Measurements from ENCODE around the gene EPHA4.

EPHA4 gene

DNA sequence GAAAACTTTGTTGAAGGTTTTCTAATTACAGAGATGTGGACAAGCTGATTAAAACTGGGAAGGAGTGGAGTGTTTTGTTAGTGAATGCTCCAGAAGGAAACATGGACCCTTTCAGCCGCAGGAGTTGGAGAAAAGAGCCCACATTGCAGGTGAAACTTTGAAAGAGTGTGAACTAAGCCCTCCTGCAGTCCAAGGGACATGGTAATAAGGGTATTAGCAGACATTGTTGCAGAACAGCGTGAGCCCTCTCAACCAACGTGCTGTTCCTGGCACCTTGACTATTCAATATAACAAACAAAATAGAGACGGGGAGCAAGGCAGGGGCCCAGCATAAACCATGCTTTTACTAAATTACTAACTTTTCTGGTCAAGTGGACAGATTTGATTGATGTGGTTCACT is 122.7 kb downstream of the EPHA4 start:
- intact Hi-C loops (cut with DNase I), result no loop called here
- DNase-seq, result no peak

DNA sequence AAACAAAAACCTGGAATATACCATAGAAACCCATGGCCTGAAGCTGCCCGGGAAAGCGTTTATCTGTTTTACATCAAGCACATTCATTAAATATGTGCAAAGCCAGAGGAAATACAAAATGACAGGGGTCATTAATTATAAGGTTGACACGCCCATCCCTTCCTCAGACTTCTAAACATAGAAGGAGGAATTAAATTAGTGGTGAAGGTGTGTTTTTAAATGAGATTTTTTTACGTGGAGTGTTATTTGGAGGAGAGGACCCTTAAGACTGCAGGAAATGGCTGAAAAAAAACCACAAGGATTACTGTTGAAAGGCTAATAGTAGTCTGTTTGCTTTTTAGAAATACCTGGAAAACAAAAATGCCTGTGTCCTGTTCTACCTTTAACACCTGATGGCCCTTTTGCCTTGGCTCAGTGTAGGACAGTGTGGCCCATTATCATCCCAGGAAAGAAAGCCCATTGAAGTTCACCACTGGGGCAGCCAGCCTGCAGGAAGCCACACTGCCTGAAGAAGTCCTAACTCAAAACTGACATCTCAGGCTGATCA is 123.2 kb downstream of the EPHA4 start:
- intact Hi-C loops (cut with DNase I), result no loop called here

DNA sequence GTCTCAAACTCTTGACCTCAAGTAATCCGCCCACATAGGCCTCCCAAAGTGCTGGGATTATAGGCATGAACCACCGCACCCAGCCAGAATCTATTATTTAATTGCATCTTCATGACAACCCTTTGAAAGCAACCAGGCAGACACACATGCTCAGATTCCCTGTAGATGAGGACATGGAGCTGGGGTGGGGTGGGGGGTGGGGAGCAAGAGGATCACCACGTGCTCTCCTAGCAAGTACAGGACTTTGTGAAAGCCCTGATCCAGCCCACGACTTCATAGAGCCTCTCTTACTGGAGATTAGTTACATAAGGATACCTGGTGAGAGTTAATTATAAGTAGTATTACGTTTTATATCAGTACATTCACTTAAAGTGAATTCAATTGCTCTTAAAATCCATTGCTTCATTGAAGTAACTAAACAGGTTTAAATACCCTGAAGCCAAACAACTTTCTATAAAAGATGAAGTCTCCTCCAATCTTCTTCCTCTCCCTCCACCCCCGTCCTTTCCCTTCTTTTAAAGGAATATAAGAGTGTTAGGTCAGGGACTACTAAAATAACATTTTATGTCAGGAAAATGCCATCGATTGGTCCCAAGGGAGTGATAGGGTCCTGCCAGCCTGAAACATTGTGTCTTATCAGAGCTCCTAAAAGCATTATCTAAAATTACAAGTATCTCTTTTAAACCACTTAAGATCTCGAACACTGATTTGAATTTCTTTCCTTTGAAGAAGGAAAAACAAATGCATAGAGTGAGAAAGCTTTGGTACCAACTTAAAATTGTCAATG is 123.9 kb downstream of the EPHA4 start:
- intact Hi-C loops (cut with DNase I), result no loop called here
- DNase-seq, result no peak

More for the DNA sequence above, 123.2 kb downstream of the EPHA4 start:
- DNase-seq, result no peak

DNA sequence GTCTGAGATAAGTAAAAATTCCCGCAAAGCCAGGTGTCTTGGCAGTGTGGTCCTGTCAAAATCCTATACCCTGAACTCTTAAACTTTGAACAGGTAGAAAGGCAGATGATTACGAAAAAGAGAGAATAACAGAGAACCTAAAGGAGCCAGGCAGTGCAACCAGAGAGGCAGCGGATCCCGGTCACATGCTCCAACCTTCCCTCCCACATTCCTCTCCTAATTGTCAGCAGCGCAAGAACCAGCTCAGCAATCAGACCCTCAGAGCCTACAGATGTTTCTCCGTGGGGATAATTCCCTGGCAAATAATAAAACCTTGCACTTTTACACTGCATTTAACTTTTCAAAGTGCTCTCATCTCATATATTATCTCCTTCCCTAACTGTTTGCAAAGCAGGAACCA is 124.8 kb downstream of the EPHA4 start:
- intact Hi-C loops (cut with DNase I), result no loop called here
- DNase-seq, result no peak

DNA sequence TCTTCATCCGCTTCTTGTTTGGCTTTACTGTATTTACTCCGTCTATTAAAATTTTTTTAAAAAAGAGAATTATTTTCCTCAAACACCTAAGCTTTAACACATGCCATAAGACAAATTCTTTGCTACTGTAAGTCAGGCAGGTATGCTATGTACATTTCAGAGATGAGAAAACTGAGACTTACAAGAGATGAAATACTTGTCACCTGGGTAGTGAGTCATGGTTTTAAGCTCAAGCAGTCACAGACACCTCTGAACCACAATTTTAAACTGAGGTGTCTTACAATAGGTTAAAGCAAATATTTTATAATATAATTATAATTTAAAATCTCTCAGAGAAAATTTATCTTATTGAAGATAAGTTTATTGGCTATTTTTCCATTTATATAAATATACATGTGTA is 126.0 kb downstream of the EPHA4 start:
- intact Hi-C loops (cut with DNase I), result no loop called here
- no peak for DNase-seq

DNA sequence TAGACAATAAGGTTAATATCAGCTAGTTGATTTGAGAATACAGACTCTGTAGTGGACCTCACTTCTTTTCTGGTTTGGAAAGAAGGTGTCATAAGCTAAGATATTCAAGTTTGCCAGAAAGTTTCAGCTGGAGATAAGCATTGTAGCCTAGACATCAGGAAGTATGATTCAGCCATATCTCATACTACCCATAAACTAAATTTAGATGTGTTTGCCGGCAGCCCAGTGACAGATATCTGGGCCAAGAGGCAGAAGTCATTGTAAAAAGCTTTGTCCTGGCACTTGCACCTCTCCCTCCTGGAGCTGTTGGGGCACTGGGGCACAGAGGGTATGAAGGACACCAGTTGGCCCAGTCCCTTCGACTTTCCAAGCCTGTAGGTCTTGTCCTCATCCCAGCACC is 128.0 kb downstream of the EPHA4 start:
- no peak for DNase-seq
- intact Hi-C loops (cut with DNase I), result no loop called here

DNA sequence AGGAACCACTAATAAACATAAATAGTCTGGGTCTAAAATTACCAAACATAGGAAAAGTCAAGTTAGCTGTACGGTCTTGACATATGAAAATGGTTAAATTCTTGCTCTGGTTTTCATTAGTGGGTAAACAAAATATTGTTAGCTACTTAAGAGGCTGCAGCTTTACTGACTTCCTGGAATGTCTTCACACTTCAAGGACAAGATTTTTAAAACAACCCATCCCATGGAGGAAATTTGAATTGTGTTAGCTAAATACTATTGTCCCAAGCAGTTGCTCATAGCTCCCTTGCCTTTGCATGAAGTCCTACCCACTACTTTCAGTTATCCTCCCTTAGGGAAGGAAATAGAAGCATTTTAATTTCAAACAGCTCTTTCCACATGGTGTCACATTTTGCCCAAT is 128.5 kb downstream of the EPHA4 start:
- intact Hi-C loops (cut with DNase I), result no loop called here
- DNase-seq, result no peak

DNA sequence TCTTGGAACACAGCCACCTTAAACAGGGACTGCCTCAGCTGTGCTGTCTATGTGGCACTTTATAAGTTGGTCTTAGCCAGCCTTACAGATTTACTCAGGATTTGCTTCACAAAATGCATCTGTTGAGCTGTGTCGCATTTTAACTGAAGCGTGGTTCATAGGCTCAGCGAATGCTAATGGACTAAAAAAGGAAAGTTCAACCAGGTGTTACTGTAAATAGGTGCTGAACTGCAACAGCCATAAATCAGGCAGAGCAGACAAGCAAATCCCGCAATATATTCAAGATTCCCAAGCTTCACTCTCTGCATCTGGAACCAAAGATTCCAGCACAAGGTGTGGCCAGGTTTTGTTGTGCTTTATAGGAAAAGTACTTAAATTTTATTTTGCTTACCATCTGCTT is 130.0 kb downstream of the EPHA4 start:
- intact Hi-C loops (cut with DNase I), result no loop called here
- no peak for DNase-seq

DNA sequence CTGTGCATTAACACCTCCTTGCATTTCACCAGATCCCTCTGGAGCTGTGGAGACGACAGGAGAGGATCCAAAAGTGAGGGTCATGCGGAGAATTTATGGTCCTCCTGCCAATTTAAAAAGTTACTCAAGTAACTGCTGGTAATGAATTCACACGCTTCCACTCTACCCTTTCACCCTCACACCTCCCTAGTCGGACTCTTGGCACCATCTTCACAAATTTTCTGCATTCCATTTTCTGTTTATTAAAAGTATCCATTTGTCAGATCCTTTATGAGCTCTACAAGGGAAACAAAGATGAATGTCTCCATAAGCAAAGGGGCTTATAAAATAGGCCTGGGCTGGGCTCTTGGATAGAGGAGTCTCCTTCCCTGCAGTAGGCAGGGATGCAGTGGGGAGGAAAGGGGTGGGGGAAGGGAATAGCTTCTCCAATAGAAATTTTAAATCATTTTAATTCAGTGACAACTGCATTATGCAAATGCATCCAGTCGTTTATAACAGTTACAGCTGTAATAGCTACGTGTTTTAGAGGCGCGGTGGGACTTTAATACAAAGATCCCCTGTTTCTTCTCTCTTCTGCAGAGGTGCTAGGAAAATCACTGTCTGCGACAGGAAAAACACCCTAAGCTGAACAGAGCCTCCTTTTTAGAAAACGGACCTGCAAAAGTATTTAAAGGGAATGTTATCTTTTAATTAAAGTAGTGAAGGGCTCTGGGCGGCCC is 132.2 kb downstream of the EPHA4 start:
- no peak for DNase-seq
- intact Hi-C loops (cut with DNase I), result no loop called here

DNA sequence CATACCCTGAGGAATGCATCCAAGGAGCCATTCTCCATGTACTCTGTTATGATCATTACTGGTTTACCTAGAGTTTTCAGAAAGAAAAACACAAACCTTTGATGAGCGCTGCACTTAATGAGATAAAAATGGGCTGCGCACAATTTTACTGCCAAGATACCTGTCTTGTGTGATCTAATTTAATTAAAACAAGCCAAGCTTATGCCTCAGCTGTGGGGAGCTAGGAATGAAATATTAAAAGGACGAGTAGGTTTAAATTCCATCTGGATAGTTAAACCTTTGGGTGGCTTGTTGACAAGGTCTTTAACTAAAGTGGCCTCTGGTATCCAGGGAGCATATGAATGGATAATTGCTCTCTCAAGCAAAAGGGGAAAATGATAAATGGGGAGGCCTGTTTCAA is 135.0 kb downstream of the EPHA4 start:
- no peak for DNase-seq

DNA sequence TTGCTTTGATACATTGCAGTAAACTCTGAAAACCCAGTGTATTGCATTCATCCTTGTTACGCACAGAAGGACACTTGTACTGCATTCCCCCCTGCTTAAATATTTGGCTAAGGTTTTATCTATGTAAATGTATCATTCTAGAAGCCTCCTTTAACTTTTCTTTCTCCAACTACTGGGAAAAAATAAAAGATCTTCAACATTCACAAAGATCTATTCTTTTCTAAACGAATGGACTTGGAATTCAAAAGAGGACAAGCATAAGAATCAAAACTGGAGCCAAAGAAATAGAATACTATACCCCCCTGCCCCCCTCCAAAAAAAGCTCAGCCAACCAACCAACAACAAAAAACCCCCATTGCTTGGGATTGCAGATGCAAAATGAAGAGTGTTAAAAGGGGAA is 136.9 kb downstream of the EPHA4 start:
- intact Hi-C loops (cut with DNase I), result no loop called here
- DNase-seq, result no peak

More for the DNA sequence above, 135.0 kb downstream of the EPHA4 start:
- intact Hi-C loops (cut with DNase I), result no loop called here

DNA sequence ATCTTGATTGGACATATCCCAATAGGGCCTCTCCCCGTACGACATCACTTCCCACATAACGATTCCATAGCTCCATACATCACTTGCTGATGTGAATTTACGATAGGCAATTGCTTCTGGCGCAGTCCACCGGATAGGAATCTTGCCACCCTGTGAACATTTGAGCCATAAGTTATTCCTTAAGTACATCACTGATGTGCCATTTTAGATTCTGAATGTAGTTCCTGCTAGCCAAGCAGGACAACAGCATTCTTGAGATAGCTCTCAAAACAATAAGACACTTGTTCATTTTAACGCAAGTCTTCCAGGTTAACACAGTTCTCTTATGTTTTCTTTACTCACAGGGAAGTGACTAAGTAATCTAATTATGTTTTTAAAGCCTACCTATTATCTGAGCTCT is 138.0 kb downstream of the EPHA4 start:
- intact Hi-C loops (cut with DNase I), result no loop called here

DNA sequence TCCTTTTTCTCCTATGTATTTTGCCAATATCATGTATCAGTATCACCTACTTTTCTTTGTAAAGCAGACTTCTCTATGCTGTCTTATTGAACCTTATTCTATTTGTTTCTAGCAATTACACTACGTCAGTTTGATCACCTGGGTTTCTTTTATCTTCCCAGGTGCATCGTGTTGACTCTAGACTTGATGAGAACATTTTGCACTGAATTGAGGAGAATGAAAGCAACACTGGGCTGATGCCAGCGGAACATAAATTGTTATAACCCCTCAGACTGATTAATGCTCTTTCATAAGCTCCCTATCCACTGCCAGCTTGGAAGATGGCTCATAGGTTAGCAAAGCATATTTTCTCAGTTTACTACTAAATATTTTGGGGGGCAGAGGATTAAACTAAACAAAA is 140.6 kb downstream of the EPHA4 start:
- DNase-seq, result no peak
- intact Hi-C loops (cut with DNase I), result no loop called here

More for the DNA sequence above, 138.0 kb downstream of the EPHA4 start:
- DNase-seq, result no peak

DNA sequence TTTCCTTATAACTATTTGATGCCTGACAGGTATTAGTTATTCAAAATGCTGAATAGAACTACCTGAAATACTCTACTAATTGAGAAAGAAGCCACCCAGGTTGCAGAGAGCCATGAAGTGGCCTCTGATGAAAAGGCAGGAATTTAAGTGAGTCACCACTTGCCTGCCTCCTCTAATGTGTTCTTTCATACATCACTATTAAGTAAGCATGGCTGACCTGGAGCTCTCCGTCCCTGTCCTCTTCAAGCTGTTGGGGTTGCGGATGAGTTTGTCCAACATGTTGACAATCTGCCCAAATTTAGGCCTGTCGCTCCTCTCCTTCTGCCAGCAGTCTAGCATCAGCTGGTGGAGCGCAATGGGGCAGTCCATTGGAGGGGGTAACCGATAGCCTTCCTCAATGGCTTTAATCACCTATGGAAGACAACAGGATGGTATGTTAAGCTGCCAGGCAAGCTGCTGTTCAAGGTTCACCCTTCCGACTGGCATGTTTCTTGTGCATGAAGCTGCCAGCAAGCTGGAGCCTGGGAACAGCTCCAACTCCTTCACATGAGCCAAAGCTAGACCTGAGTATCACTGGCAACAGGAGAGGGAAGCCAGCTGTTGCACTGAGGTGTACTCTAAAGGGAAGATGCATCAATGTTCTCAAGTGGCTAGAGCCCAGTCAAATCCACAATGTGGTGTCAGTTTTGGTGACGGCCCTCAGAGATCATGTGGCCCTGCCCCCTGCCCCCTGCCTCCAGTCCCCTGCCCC is 142.2 kb downstream of the EPHA4 start:
- intact Hi-C loops (cut with DNase I), result no loop called here
- DNase-seq, result peak in 4 of 10 donors; percentile 14 to 91 (median 32)

DNA sequence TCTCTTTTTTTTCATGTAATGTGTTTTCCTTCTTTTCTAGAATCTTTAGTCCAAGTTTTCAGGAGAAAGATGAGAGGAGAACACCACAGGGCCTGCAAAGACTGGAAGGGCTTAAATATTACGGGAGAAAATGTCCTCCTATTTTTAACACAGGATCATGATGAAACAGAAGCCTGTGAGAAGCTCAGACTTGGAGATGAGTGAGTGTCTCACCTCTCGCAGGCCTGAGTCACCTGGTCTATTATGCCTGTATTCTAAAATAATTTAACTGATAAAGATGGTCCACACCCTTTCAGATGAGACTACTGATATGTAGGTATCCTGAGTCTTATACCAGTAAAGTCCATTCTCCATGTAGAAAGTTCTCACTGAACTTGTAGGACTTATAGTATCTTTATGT is 143.2 kb downstream of the EPHA4 start:
- intact Hi-C loops (cut with DNase I), result no loop called here
- no peak for DNase-seq

DNA sequence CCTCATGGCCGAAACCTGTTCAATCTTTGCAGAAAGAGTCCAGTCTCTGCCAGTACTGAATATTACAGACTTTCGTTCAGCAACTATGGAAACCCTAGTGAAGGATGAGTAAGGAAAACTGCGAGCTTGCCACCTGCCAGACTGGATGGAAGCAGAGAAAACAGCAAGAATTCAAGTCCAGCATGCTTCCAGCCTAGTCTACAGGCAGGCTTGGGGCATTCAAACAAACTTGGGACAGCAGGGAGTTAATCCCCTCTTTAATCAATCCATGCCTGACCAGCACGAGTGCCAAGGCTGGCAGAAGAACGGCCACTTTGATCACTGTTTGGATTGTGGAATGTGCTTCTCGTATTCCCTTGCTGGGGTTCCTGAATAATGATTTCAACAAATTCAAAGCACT is 145.2 kb downstream of the EPHA4 start:
- intact Hi-C loops (cut with DNase I), result no loop called here
- peak in 4 of 10 donors; percentile 16 to 65 (median 18) for DNase-seq

DNA sequence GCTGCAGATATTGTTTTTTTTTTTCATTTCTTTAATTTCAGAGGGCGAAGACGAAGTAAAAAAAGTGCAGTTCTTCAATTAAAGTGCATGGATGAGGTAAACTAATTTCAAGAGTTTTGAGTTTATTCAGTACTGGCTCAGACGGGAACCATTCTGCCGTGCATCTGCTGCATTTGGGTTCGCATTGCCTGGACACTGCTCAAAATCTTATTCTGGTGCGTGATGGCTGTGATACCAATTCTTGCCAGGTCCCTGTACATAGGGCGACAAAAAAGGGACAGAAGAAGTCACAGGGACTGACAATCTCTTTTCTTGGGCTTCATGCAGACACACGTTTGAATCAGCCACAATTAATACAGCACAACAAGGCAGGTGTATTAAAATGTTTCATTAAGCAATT is 146.2 kb downstream of the EPHA4 start:
- no peak for DNase-seq
- intact Hi-C loops (cut with DNase I), result no loop called here

DNA sequence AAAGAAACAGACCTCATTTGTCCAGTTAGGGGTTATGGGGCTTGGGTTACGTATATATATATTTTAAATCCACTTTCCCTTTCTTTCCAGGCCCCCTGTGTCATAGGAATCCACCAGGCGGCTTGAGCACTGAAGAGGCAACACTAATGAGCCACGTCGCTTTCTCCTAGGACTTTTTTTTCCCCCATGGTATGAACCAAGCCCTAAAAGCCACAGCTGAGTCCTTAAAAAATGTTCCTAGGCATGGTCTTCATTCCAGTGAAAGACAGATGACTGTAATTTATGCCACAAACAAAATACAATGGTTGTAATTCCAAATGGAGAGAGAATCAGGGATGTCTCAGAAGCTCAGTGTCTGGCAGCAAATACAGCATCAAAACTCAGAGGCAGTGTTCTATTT is 146.8 kb downstream of the EPHA4 start:
- no peak for DNase-seq
- intact Hi-C loops (cut with DNase I), result no loop called here

DNA sequence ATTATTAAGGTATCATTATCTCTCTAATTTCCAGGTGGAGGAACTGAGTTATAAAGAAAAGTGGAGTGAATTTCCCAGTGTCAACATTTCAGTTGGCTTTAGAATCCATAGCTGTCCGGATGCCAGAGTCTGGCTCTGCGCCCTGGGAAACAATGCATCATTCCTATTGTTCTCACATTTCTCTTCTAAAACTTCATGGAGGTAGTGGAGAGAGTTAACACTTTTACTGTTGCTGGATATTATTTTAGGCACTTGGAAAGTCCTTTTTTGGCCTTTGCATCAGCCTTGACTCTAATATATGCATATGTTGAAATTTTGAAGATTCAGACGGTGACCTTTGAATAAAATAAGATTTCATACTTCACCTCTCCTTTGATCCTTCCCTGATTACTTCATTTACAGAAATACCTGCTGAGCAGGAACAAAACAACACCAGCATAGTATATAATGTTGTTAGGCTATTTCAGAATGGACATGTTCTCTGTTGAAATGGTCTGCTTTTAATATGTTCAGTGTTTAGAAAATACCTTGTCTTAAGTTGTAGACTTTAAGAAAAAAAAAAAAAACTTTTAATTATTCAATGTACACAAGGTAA is 148.8 kb downstream of the EPHA4 start:
- intact Hi-C loops (cut with DNase I), result no loop called here
- no peak for DNase-seq

DNA sequence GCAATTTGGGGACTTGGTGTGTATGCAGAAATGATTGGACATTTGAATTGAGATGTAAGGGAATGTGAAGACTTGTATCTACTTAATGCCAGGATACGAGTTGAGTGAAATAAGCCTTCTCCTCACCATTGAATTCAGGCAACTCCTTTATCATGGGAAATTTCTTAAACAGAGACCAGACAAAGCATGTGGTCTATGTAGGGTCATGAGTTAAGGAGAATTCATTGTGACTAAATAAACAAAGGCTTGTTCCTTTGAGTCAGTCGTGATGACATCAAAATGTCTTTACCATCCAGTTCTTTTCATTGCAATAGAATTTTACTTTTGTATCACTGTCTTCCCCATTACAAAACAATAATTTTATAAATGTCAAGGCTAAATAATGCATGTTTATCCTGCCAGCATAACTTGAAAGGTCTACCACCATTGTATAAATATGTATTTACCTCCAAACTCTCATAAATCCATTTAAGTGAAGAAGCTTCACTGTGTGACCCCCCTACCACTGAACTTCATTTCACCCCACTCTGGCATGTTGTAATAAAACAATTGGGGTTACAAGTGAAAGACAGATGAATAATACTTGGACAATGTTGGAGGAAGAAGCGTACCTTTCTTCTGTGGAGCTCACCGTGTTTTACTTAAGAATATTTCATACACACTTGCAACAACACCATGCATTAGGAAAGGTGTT is 149.4 kb downstream of the EPHA4 start:
- intact Hi-C loops (cut with DNase I), result no loop called here
- no peak for DNase-seq
